ENCODE results near the gene MAML2. TPM values are rescaled to one million over a fixed set of nuclear protein-coding genes. Genes with fewer than 3 reads are reported as not detected.

Gene MAML2
- total RNA-seq, 1 experiment from 2014 or later = 28.3 TPM

DNA sequence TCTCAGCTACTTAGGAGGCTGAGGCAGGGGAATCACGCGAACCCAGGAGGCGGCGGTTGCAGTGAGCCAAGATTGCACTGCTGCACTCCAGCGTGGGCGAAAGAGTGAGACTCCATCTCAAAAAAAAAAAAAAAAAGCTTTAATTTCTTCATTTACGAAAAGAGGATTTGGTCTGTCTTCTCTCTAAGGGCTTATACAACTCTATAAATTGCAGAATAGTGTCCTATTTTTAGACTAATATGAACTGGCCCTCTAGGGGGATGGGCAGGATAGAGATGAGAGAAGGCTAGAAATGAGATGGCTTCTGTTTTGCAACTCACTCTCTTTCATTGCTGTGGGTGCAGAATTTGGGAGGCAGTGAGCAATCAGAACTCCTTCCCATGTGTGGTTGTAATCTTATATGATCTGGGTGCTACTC is 11.3 kb downstream of the MAML2 start:
- no peak overlapping the region for H3K4me3 ChIP-seq
- no peaks in the 10 kb centered on the region for H3K9me3 ChIP-seq (ENCODE audit: insufficient read depth, low read depth)
- CTCF ChIA-PET = interaction anchor here (0.6 to 1.6 kb wide), 2 partner anchors 10 to 276 kb away, joined by 3 to 4 read pairs; no protein-coding TSS in a partner anchor
- peaks cover 34% of the 10 kb centered on the region for H3K36me3 ChIP-seq (ENCODE audit: low read depth)
- POLR2A ChIA-PET (ENCODE audit: unreplicated experiment) = no interaction called here
- H3K27me3 ChIP-seq (ENCODE audit: insufficient read depth, low read depth) = no peaks in the 10 kb centered on the region
- peaks cover 100% of the 10 kb centered on the region for H3K79me2 ChIP-seq (ENCODE audit: low read depth)
- no peak for TF ChIP-seq CTCF (conservative IDR thresholded peaks at IDR 0.05)
- no peak for TF ChIP-seq EZH2 (IDR thresholded peaks at IDR 0.05; ENCODE audit: low read depth)
- BruUV-seq (replicated peaks) = no TSS peak
- H3K4me1 ChIP-seq (replicated peaks; ENCODE audit: insufficient read depth) = peaks cover 58% of the 10 kb centered on the region
- no peaks in the 10 kb centered on the region for H3K9me2 ChIP-seq (ENCODE audit: insufficient read depth)
- no peak for DNase-seq
- peak overlapping the region; percentile 3; the same call in 1 of the 2 replicates for H3K27ac ChIP-seq
- peaks cover 3% of the 10 kb centered on the region; the same call in 1 of the 2 replicates for H4K20me1 ChIP-seq (ENCODE audit: insufficient read depth)
- no peak overlapping the region for H2AFZ ChIP-seq
- H3K4me2 ChIP-seq = no peak overlapping the region
- H3F3A ChIP-seq (ENCODE audit: insufficient read depth, low read depth) = no peaks in the 10 kb centered on the region
- intact Hi-C loops (cut with micrococcal nuclease; ENCODE audit: unreplicated experiment) = no loop called here

GRCh38 chr11:96330511-96330859 is 12.5 kb downstream of the MAML2 start:
- Histone ChIP-seq H2AFZ (no peak overlapping the region), H3F3A (ENCODE audit: insufficient read depth, low read depth) (peaks cover 10% of the 10 kb centered on the region), H3K9me3 (ENCODE audit: insufficient read depth, low read depth) (no peaks in the 10 kb centered on the region), H3K4me2 (peak overlapping the region; percentile 24), H4K20me1 (ENCODE audit: insufficient read depth) (no peaks in the 10 kb centered on the region), H3K9me2 (ENCODE audit: insufficient read depth) (no peaks in the 10 kb centered on the region), H3K36me3 (ENCODE audit: low read depth) (peaks cover 25% of the 10 kb centered on the region), H3K27me3 (ENCODE audit: insufficient read depth, low read depth) (no peaks in the 10 kb centered on the region), H3K4me3 (no peak overlapping the region), H3K4me1 (replicated peaks; ENCODE audit: insufficient read depth) (peaks cover 60% of the 10 kb centered on the region), H3K27ac (peak overlapping the region; percentile 86; the same call in 1 of the 2 replicates), H3K79me2 (ENCODE audit: low read depth) (peaks cover 100% of the 10 kb centered on the region)
- CTCF ChIA-PET = interaction anchor here (1.6 kb wide), 1 partner anchor 11 kb away, joined by 4 read pairs; no protein-coding TSS in a partner anchor
- no peak for TF ChIP-seq CTCF (conservative IDR thresholded peaks at IDR 0.05)
- no peak for TF ChIP-seq EZH2 (IDR thresholded peaks at IDR 0.05; ENCODE audit: low read depth)
- POLR2A ChIA-PET (ENCODE audit: unreplicated experiment) = no interaction called here
- intact Hi-C loops (cut with micrococcal nuclease; ENCODE audit: unreplicated experiment) = no loop called here
- no TSS peak for BruUV-seq (replicated peaks)
- DNase-seq = no peak

- ChIA-PET POLR2A (ENCODE audit: unreplicated experiment) (no interaction called here), CTCF (interaction anchor here (1.6 kb wide), 1 partner anchor 12 kb away, joined by 4 read pairs; no protein-coding TSS in a partner anchor)
- no peaks in the 10 kb centered on the region for H3K9me2 ChIP-seq (ENCODE audit: insufficient read depth)
- TF ChIP-seq CTCF (conservative IDR thresholded peaks at IDR 0.05) = no peak
- no peak for TF ChIP-seq EZH2 (IDR thresholded peaks at IDR 0.05; ENCODE audit: low read depth)
- H3K79me2 ChIP-seq (ENCODE audit: low read depth) = peaks cover 100% of the 10 kb centered on the region
- no peak overlapping the region for H3K4me3 ChIP-seq
- H3K27me3 ChIP-seq (ENCODE audit: insufficient read depth, low read depth) = no peaks in the 10 kb centered on the region
- H3F3A ChIP-seq (ENCODE audit: insufficient read depth, low read depth) = peaks cover 15% of the 10 kb centered on the region
- DNase-seq = no peak
- BruUV-seq (replicated peaks) = no TSS peak
- no peak overlapping the region for H2AFZ ChIP-seq
- no peaks in the 10 kb centered on the region for H4K20me1 ChIP-seq (ENCODE audit: insufficient read depth)
- intact Hi-C loops (cut with micrococcal nuclease; ENCODE audit: unreplicated experiment) = loop anchor here (5.0 kb wide), 1 partner anchor 233 kb away; no protein-coding TSS in a partner anchor
- H3K4me1 ChIP-seq (replicated peaks; ENCODE audit: insufficient read depth) = peaks cover 65% of the 10 kb centered on the region
- no peaks in the 10 kb centered on the region for H3K9me3 ChIP-seq (ENCODE audit: insufficient read depth, low read depth)
- H3K36me3 ChIP-seq (ENCODE audit: low read depth) = peaks cover 20% of the 10 kb centered on the region
- peak overlapping the region; percentile 24 for H3K4me2 ChIP-seq
- H3K27ac ChIP-seq = peak overlapping the region; percentile 86
These were observed 13.0 kb downstream of the MAML2 start for GRCh38 chr11:96329855-96330510.

All from PC-9 (cell line).